GM12892 (cell line): Measurements from ENCODE around the gene BLVRA.

Source experiments
- POLR2AphosphoS5 ChIP-seq: IDR thresholded peaks from 2 replicates; pipeline ENCODE4 v1.6.1; 2011; ENCODE audit warnings: low read depth, low read length, control low read depth
- TAF1 ChIP-seq: IDR thresholded peaks from 2 replicates; pipeline ENCODE4 v1.6.1; 2011; ENCODE audit warnings: low read depth, mild to moderate bottlenecking, control low read depth, low read length, borderline replicate concordance

DNA sequence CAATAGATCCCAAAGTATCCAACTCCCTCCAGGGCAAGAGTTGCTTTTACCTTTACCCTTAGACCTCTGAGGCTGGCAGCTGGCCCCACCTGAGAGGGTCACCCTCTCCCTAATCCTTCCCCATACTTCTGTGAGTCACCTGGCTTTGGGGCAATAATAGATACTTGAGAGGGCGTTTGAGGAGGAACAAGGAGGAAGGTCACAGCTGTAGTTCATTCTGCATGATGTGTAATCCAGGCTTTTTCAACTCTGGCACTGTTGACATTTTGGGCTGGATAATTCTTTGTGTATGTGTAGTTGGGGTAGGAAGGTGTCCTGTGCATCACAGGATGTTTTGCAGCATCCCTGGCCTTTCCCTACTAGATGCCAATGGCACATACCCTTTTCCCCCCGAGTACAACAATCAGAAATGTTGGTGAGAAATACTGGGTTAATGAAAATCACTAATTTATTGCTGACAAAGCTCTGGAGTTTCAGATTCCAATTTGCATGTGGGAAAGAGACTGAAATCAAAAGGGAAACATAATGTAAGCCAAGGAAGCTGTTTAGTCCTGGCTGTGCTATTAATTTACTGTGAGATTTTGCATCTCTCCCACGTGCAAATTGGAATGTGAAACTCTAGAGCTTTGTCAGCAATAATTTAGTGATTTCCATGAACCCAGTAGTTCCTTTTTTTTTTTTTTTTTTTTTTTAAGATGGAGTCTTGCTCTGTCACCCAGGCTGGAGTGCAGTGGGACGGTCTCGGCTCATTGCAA, 3.6 kb downstream of the BLVRA start:
- TF ChIP-seq TAF1 (no peak), POLR2AphosphoS5 (no peak)
